Measurements from ENCODE around the gene BST1. TPM values are rescaled to one million over a fixed set of nuclear protein-coding genes. Genes with fewer than 3 reads are reported as not detected.

BST1 gene
- total RNA-seq, 2 donors from 2014 or later, result 0.99 to 1.6 TPM

GRCh38 chr4:15684498-15684897 is 18.4 kb upstream of the BST1 start:
- WGBS, 2 donors, result 85 to 88% methylated on average over 1 of the region's 1 CpG
- intact Hi-C loops (cut with DNase I), result no loop called here
- H3K4me3 ChIP-seq, result no peak overlapping the region

DNA sequence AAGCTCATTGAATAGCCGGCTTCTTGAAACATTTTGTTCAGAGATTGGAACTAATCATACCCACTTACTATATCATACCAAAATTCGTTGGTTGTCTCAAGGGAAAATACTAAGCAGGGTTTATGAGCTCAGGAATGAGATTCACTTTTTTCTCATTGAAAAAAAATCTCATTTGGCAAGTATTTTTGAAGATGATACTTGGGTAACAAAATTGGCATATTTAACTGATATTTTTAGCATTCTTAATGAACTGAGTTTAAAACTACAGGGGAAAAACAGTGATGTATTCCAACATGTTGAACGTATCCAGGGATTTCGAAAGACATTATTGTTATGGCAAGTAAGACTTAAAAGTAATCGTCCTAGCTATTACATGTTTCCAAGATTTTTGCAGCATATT is 14.8 kb upstream of the BST1 start:
- Histone ChIP-seq H3K4me1 (peaks cover 3% of the 10 kb centered on the region), H3K9me3 (no peaks in the 10 kb centered on the region), H3K4me3 (no peak overlapping the region), H3K27ac (no peak overlapping the region), H3K27me3 (no peaks in the 10 kb centered on the region), H3K36me3 (replicated peaks in 1 of 2; ENCODE audit: insufficient read depth in 1 of 2, low read depth in 2 of 2) (peaks cover 0 to 3% of the 10 kb centered on the region in 2 donors)
- ATAC-seq (no peak), DNase-seq (no peak)
- WGBS, 2 donors, result 84 to 86% methylated on average over 5 of the region's 5 CpGs
- no peak for TF ChIP-seq CTCF (IDR thresholded peaks at IDR 0.05)
- TF ChIP-seq POLR2A (IDR thresholded peaks at IDR 0.05), result no peak
- intact Hi-C loops (cut with DNase I), result no loop called here

More at GRCh38 chr4:15684498-15684897, 18.4 kb upstream of the BST1 start:
- H3K27me3 ChIP-seq, result no peaks in the 10 kb centered on the region
- peaks cover 0 to 3% of the 10 kb centered on the region in 2 donors for H3K36me3 ChIP-seq (replicated peaks in 1 of 2; ENCODE audit: insufficient read depth in 1 of 2, low read depth in 2 of 2)
- no peak for DNase-seq
- H3K27ac ChIP-seq, result no peak overlapping the region
- ATAC-seq, result no peak
- H3K9me3 ChIP-seq, result no peaks in the 10 kb centered on the region
- peaks cover 14% of the 10 kb centered on the region for H3K4me1 ChIP-seq
- TF ChIP-seq POLR2A (IDR thresholded peaks at IDR 0.05), result no peak
- TF ChIP-seq CTCF (IDR thresholded peaks at IDR 0.05), result no peak

- Histone ChIP-seq H3K4me1 (no peaks in the 10 kb centered on the region), H3K4me3 (no peak overlapping the region), H3K27ac (peak overlapping the region in 1 of 4 donors; percentile 57), H3K27me3 (no peaks in the 10 kb centered on the region), H3K36me3 (replicated peaks in 1 of 2; ENCODE audit: insufficient read depth in 1 of 2, low read depth in 2 of 2) (peaks cover 0 to 3% of the 10 kb centered on the region in 2 donors), H3K9me3 (no peaks in the 10 kb centered on the region)
- 79 to 92% methylated on average over 2 of the region's 2 CpGs for WGBS, 2 donors
- TF ChIP-seq CTCF (IDR thresholded peaks at IDR 0.05), result no peak
- TF ChIP-seq POLR2A (IDR thresholded peaks at IDR 0.05), result no peak
- intact Hi-C loops (cut with DNase I), result no loop called here
- DNase-seq (peak in 1 of 4 donors; percentile 34), ATAC-seq (no peak)
These were observed 13.3 kb upstream of the BST1 start for GRCh38 chr4:15689540-15689939.

DNA sequence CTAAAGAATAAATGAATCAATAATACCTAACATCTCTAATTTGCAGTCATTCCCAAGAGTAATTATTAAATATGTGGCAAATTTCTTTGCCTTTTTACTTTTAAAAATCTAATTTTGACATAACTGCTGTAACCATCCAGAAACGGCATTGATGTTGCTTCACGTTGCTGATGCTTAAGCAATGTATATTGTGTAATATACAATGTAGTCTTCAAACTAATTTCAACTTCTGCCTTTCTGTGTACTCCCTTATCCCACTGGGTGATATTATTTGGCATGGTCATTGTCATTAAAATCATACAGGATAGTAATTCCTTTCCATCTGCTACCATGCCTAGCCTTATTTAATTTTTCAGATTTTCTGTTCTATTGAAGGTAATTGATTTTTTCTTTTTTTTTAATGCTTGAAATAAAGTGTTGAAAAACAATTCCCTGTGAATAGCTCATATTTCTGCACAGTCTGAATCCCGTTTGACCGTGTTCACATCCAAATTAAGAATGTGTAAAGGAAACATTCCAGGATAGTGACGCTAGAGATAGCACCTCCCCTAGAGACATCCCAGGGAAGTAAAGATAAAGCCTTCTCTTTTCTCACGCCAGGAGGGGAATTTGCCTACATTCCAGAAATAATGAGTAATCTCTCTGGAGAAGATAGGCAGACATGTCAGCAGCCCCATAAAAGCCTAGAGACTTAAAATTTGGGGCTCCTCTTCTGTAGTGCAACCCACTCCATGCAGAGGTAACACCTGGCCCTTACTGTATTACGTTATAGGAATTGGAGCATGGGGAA is 12.7 kb upstream of the BST1 start:
- H3K4me3 ChIP-seq, result no peak overlapping the region
- 64 to 73% methylated on average over 7 of the region's 7 CpGs for WGBS, 2 donors
- no peaks in the 10 kb centered on the region for H3K9me3 ChIP-seq
- intact Hi-C loops (cut with DNase I), result no loop called here
- H3K4me1 ChIP-seq, result no peaks in the 10 kb centered on the region
- H3K27me3 ChIP-seq, result no peaks in the 10 kb centered on the region
- H3K36me3 ChIP-seq (replicated peaks in 1 of 2; ENCODE audit: insufficient read depth in 1 of 2, low read depth in 2 of 2), result peaks cover 0 to 3% of the 10 kb centered on the region in 2 donors
- TF ChIP-seq CTCF (IDR thresholded peaks at IDR 0.05), result no peak
- no peak for TF ChIP-seq POLR2A (IDR thresholded peaks at IDR 0.05)
- no peak for DNase-seq
- H3K27ac ChIP-seq, result peak overlapping the region in 1 of 4 donors; percentile 57
- ATAC-seq, result peak; percentile 78

Measured in body of pancreas (tissue), 4 donors.